ENCODE data around the gene TOR1B.
"Not testable (repeated sequence)": the region's sequence is repeated elsewhere in the genome, so short reads cannot be mapped to it uniquely, and the experiment has no call there.

TOR1B gene

GRCh38 chr9:129777769-129778130 lies 25.2 kb upstream of the TOR1B start:
- H3K27ac ChIP-seq = peak overlapping the region; percentile 62 to 80
- TF ChIP-seq CTCF (IDR thresholded peaks at IDR 0.05) = no peak

GRCh38 chr9:129778469-129778868 lies 24.5 kb upstream of the TOR1B start:
- Histone ChIP-seq H3K27ac (no peak overlapping the region), H3K4me3 (no peak overlapping the region)
- DNase-seq (ENCODE audit: low spot score) = no peak
- no peak for TF ChIP-seq CTCF (IDR thresholded peaks at IDR 0.05)

More at GRCh38 chr9:129777769-129778130, 25.2 kb upstream of the TOR1B start:
- DNase-seq (ENCODE audit: low spot score) = no peak
- H3K4me3 ChIP-seq = peak overlapping the region; percentile 45

GRCh38 chr9:129779560-129780190 lies 23.3 kb upstream of the TOR1B start:
- no peak for DNase-seq (ENCODE audit: low spot score)
- H3K27ac ChIP-seq = no peak overlapping the region
- no peak overlapping the region for H3K4me3 ChIP-seq
- TF ChIP-seq CTCF (IDR thresholded peaks at IDR 0.05) = no peak

- TF ChIP-seq CTCF (IDR thresholded peaks at IDR 0.05) = no peak
Observed at GRCh38 chr9:129781131-129781530, 21.9 kb upstream of the TOR1B start.

GRCh38 chr9:129781981-129782380 lies 21.0 kb upstream of the TOR1B start:
- Histone ChIP-seq H3K27ac (no peak overlapping the region), H3K4me3 (no peak overlapping the region)
- TF ChIP-seq CTCF (IDR thresholded peaks at IDR 0.05) = no peak
- DNase-seq (ENCODE audit: low spot score) = no peak

More at GRCh38 chr9:129781131-129781530, 21.9 kb upstream of the TOR1B start:
- DNase-seq (ENCODE audit: low spot score) = no peak
- Histone ChIP-seq H3K27ac (no peak overlapping the region), H3K4me3 (no peak overlapping the region)

GRCh38 chr9:129783516-129784361 lies 19.2 kb upstream of the TOR1B start:
- TF ChIP-seq CTCF (IDR thresholded peaks at IDR 0.05) = peak; percentile 85
- no peak for DNase-seq (ENCODE audit: low spot score)
- no peak overlapping the region for H3K27ac ChIP-seq
- H3K4me3 ChIP-seq = no peak overlapping the region

- H3K4me3 ChIP-seq; H3K27ac ChIP-seq; DNase-seq (ENCODE audit: low spot score): not testable (repeated sequence)
Observed at GRCh38 chr9:129784970-129785369, 18.0 kb upstream of the TOR1B start.
